Lower leg skin (tissue), 4 donors: Measurements from ENCODE around the gene NREP. TPM values are rescaled to one million over a fixed set of nuclear protein-coding genes. Genes with fewer than 3 reads are reported as not detected.

Experiments
- DNase-seq, 2 donors: peaks; one replicate each; pipeline ENCODE4 v3.0.0-alpha.2; 2019; ENCODE audit warnings: low spot score in 2 of 2
- H3K4me3 ChIP-seq: fragments of 200-600 bp; sonication (generic); 2 replicates; pipeline ENCODE4 v1.5.1; 2017; ENCODE audit warnings: mild to moderate bottlenecking, low read depth; ENCODE audit not compliant: poor library complexity, severe bottlenecking
- POLR2A ChIP-seq, 2 donors: fragments of 450-650 bp; IDR thresholded peaks; one replicate each; pipeline ENCODE4 v1.6.1; 2016 to 2017; ENCODE audit warnings: antibody characterized with exemption in 2 of 2, mild to moderate bottlenecking in 1 of 2, moderate library complexity in 1 of 2
- WGBS, 2 donors: methylation state at CpG; one replicate each; pipeline ENCODE4 v1.1.5; 2018; 5-methylcytosine and 5-hydroxymethylcytosine counted together
- intact Hi-C: fragments of 100-400 bp; cut with DNase I; formaldehyde crosslinking; loops from one replicate; pipeline ENCODE4 v1.15.0; 2023; ENCODE audit warnings: low total_unique reads
- total RNA-seq, 4 donors: library from RNA; depleted of rRNA; stranded (reverse); fragments of >200 nt; gene quantifications; one replicate each; pipeline ENCODE4 v1.1.0, GENCODE V29; 2016
- TF ChIP-seq, protein P1 (sequence below), 3 donors: fragments of 450-650 bp; IDR thresholded peaks; one replicate each; pipeline ENCODE4 v1.5.1; 2016; ENCODE audit warnings: antibody characterized with exemption in 3 of 3, mild to moderate bottlenecking in 3 of 3, moderate library complexity in 2 of 3

The NREP gene
- total RNA-seq, 4 donors from 2014 or later: 2.2 to 7.3 (median 2.4) TPM

DNA sequence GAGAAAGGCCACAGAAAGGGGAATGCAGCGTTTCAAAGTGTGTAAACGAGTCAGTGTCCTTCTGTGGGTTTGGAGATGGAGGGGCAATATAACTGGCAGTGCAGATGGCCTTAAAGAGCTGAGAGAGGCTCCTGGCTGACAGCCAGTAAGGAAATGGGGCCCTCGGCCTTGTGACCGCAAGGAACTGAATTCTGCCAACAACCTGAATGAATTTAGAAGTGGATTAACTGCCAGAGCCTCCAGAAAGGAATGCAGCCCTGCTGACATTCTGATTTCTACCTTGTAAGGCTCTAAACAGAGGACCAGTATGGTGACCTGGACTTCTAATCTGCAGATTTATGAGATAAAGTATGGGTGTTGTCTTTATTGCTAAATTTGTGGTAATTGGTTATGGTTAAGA is 17.5 kb upstream of the NREP start:
- no peak for DNase-seq
- H3K4me3 ChIP-seq: no peak overlapping the region
- intact Hi-C loops: no loop called here
- 26 to 42% methylated on average over 4 of the region's 4 CpGs for WGBS, 2 donors
- no peak for TF ChIP-seq POLR2A (IDR thresholded peaks at IDR 0.05)

DNA sequence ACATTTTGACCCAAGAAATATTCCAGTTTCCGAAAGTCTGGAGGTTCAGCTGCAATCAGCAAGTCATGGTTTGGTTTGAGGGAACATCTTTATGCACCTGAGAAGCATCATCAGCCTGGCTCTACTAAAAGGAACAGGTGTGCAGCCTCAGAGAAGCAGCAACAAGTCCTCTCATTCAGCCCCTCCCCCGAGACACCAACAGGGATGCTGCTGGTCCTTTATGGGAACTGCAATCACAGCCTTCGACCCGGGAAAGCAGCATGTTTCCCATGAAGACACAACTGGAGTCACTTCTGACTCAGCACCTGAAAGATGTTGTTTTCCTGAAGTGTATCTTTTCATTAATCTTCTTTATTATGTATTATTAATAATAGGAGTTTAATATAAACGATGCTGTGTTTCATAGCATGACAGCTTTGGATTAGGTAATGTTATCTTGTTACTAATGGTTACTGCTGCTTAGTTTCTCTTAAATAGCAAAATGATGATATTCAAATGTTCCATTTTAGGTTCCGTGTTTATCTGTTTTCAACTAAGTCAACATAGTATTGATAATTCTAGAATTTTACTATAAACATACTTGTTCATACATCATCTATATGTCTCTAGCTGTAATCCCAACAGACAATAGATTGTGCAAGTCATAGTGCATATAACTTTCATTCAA is 15.6 kb upstream of the NREP start:
- H3K4me3 ChIP-seq: no peak overlapping the region
- intact Hi-C loops: no loop called here
- no peak for DNase-seq
- 56 to 60% methylated on average over 6 of the region's 6 CpGs for WGBS, 2 donors
- TF ChIP-seq POLR2A (IDR thresholded peaks at IDR 0.05): no peak
- TF ChIP-seq, protein P1, sequence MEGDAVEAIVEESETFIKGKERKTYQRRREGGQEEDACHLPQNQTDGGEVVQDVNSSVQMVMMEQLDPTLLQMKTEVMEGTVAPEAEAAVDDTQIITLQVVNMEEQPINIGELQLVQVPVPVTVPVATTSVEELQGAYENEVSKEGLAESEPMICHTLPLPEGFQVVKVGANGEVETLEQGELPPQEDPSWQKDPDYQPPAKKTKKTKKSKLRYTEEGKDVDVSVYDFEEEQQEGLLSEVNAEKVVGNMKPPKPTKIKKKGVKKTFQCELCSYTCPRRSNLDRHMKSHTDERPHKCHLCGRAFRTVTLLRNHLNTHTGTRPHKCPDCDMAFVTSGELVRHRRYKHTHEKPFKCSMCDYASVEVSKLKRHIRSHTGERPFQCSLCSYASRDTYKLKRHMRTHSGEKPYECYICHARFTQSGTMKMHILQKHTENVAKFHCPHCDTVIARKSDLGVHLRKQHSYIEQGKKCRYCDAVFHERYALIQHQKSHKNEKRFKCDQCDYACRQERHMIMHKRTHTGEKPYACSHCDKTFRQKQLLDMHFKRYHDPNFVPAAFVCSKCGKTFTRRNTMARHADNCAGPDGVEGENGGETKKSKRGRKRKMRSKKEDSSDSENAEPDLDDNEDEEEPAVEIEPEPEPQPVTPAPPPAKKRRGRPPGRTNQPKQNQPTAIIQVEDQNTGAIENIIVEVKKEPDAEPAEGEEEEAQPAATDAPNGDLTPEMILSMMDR (IDR thresholded peaks at IDR 0.05): no peak

GRCh38 chr5:111769541-111769940 is 12.5 kb upstream of the NREP start:
- DNase-seq: no peak
- 87 to 92% methylated on average over 4 of the region's 4 CpGs for WGBS, 2 donors
- intact Hi-C loops: no loop called here
- TF ChIP-seq, protein P1 (IDR thresholded peaks at IDR 0.05): no peak
- H3K4me3 ChIP-seq: no peak overlapping the region

GRCh38 chr5:111765613-111766571 is 8.9 kb upstream of the NREP start:
- no peak for TF ChIP-seq POLR2A (IDR thresholded peaks at IDR 0.05)
- TF ChIP-seq, protein P1 (IDR thresholded peaks at IDR 0.05): no peak
- DNase-seq: no peak
- H3K4me3 ChIP-seq: no peak overlapping the region
- intact Hi-C loops: no loop called here
- WGBS, 2 donors: 82 to 88% methylated on average over 8 of the region's 8 CpGs

- TF ChIP-seq POLR2A (IDR thresholded peaks at IDR 0.05): no peak
- TF ChIP-seq, protein P1 (IDR thresholded peaks at IDR 0.05): no peak
- H3K4me3 ChIP-seq: no peak overlapping the region
- intact Hi-C loops: no loop called here
- no peak for DNase-seq
Observed at GRCh38 chr5:111764019-111764418, 7.0 kb upstream of the NREP start.

DNA sequence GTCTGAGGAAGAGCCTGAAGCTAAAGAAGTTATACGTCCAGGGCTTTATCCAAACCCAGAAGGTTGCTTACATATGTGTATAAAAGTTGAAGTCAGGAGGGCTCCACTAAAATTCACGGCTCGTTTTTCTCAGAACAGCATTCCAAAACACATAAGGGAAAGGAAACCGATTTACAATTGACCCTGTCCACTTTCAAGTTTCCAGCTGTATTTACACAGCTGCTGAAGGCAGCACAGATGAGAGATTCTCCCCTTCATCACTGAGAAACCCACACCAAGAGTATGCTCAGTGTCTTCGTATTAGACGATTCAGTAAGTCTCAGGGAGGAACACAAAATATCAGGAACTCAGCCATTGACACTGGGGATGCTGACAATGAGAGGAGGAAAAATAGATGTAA is 5.9 kb upstream of the NREP start:
- WGBS, 2 donors: 71 to 77% methylated on average over 6 of the region's 6 CpGs
- intact Hi-C loops: no loop called here
- no peak for DNase-seq

More for the DNA sequence above, 5.9 kb upstream of the NREP start:
- TF ChIP-seq POLR2A (IDR thresholded peaks at IDR 0.05): no peak
- TF ChIP-seq, protein P1 (IDR thresholded peaks at IDR 0.05): no peak
- H3K4me3 ChIP-seq: no peak overlapping the region
